PFSK-1 (cell line): ENCODE results near the gene MOV10L1.

ENCODE experiments used
- FOXP2 ChIP-seq: optimal IDR thresholded peaks from 2 replicates; pipeline ENCODE3; 2011; ENCODE audit warnings: borderline replicate concordance, control low read depth, inconsistent platforms; ENCODE audit not compliant: insufficient read depth; ENCODE audit errors: extremely low read length, extremely low read depth
- POLR2AphosphoS5 ChIP-seq: IDR thresholded peaks from 2 replicates; pipeline ENCODE4 v1.6.1; 2012; ENCODE audit warnings: low read depth, mild to moderate bottlenecking, control low read depth, low read length, moderate library complexity
- SIN3A ChIP-seq: IDR thresholded peaks from 2 replicates; pipeline ENCODE4 v1.6.1; 2012; ENCODE audit warnings: mild to moderate bottlenecking, low read length, moderate library complexity, borderline replicate concordance; ENCODE audit not compliant: insufficient read depth
- TAF1 ChIP-seq: IDR thresholded peaks from 2 replicates; pipeline ENCODE4 v1.6.1; 2012; ENCODE audit warnings: low read length, control low read depth, borderline replicate concordance; ENCODE audit not compliant: insufficient read depth
- TF ChIP-seq, protein P1 (sequence below), 2 experiments: IDR thresholded peaks; 2 replicates each; pipeline versions ENCODE4 v1.6.1 to v1.8.0; 2011 to 2012; ENCODE audit warnings: low read depth in 2 of 2, low read length in 2 of 2, control low read depth in 1 of 2, inconsistent platforms in 1 of 2, mild to moderate bottlenecking in 1 of 2, moderate library complexity in 1 of 2; ENCODE audit not compliant: insufficient read depth in 1 of 2

Gene MOV10L1

DNA sequence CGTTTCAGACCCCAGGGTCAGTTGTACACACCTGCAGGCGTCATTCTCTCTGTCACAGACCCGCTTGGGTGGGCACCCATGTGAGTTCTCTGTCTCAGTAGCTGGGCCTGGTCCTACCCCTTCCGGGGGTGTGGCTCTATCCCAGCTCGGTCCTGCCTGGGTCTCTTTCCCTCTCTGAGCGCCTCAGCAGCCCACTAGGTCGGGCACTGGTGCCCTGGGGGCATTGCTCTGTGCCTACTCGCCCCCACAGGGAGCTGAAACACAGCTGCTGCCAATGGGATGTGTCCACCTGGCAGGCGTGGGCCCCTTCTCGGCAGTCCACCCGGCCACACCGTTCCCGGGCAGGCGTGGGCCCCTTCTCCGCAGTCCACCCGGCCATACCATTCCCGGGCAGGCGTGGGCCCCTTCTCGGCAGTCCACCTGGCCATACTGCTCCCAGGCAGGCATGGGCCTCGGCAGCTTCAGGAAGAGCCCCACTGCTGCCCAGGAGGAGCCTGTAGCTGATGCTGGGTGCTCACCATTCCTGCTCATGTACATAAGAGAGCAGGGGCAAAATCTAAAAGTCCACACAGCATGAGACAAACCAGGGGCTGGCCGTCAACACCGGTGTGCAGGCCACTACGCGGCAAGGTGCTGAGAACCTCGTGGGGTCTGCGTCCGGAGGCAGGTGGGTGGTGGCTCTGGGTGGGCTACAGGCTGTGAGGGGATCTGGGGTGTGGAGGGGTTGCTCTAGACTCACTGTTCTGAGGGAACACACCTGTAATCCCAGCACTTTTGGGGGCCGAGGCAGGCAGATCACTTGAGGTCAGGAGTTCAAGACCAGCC lies 16.9 kb upstream of the MOV10L1 start:
- TF ChIP-seq, protein P1, sequence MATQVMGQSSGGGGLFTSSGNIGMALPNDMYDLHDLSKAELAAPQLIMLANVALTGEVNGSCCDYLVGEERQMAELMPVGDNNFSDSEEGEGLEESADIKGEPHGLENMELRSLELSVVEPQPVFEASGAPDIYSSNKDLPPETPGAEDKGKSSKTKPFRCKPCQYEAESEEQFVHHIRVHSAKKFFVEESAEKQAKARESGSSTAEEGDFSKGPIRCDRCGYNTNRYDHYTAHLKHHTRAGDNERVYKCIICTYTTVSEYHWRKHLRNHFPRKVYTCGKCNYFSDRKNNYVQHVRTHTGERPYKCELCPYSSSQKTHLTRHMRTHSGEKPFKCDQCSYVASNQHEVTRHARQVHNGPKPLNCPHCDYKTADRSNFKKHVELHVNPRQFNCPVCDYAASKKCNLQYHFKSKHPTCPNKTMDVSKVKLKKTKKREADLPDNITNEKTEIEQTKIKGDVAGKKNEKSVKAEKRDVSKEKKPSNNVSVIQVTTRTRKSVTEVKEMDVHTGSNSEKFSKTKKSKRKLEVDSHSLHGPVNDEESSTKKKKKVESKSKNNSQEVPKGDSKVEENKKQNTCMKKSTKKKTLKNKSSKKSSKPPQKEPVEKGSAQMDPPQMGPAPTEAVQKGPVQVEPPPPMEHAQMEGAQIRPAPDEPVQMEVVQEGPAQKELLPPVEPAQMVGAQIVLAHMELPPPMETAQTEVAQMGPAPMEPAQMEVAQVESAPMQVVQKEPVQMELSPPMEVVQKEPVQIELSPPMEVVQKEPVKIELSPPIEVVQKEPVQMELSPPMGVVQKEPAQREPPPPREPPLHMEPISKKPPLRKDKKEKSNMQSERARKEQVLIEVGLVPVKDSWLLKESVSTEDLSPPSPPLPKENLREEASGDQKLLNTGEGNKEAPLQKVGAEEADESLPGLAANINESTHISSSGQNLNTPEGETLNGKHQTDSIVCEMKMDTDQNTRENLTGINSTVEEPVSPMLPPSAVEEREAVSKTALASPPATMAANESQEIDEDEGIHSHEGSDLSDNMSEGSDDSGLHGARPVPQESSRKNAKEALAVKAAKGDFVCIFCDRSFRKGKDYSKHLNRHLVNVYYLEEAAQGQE (IDR thresholded peaks at IDR 0.05; ENCODE audit: insufficient read depth in 1 of 2, low read depth in 2 of 2, low read length in 2 of 2): no peak
- TF ChIP-seq POLR2AphosphoS5 (no peak), TAF1 (no peak), SIN3A (no peak), FOXP2 (no peak)

DNA sequence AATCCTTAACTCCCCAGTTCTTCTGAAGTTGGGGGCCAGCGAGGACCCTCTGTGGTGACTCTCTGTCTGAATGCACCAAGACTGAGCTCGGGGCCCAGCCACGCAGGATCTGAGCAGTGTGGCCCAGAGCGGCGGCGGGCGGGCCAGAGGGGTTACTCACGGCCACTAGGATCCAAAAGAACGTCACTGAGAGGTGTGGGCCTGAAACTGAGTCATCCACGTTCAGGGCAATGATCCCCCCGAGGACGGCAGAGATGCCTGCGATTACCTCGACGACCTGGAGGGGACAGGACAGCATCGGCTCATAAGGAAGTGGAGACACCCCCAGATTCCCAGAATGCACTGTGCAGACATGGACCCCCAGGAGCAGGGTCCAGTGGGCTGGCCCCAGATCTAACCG lies 15.8 kb upstream of the MOV10L1 start:
- TF ChIP-seq, protein P1 (IDR thresholded peaks at IDR 0.05; ENCODE audit: insufficient read depth in 1 of 2, low read depth in 2 of 2, low read length in 2 of 2): no peak

DNA sequence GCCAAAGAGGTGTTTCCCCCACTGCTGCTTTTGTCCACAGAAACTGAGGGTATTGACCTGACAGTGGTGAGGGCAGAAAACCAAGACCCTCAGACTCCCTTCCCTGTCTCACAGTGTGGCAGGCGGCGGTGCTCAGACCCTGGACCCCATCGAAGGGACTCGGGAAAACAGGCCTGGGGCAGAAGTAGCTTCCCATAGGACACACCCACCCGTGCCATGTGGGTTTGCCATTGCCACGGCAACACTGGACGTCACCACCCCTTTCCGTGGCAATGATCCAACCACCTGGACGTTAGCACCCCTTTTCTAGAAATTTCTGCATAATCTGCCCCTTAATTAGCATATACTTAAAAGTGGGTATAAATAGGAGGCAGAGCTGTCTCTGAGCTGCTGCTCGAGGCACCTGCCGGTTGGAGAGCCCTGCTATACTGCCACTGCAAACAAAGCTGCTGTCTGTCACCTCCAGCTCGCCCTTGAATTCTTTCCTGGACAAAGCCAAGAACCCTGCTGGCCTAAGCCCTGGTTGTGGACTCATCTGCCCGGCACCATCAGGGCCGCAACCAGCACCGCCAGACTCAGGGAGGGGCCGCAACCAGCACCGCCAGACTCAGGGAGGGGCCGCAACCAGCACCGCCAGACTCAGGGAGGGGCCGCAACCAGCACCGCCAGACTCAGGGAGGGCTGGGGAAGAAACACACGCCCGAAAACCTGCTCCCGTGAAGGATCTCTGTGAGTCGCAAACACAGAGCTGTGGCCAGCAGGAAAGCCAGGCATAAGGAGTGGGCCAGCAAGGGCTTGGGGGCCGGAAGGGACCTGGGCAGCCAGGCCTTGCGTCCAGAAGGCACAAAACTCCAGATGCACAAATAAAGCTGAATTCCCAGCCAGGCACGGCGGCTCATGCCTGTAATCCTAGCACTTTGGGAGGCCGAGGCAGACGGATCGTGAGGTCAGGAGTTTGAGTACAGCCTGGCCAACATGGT lies 15.0 kb upstream of the MOV10L1 start:
- TF ChIP-seq TAF1 (no peak), POLR2AphosphoS5 (no peak), SIN3A (no peak), FOXP2 (no peak)
- TF ChIP-seq, protein P1 (IDR thresholded peaks at IDR 0.05; ENCODE audit: insufficient read depth in 1 of 2, low read depth in 2 of 2, low read length in 2 of 2): no peak

DNA sequence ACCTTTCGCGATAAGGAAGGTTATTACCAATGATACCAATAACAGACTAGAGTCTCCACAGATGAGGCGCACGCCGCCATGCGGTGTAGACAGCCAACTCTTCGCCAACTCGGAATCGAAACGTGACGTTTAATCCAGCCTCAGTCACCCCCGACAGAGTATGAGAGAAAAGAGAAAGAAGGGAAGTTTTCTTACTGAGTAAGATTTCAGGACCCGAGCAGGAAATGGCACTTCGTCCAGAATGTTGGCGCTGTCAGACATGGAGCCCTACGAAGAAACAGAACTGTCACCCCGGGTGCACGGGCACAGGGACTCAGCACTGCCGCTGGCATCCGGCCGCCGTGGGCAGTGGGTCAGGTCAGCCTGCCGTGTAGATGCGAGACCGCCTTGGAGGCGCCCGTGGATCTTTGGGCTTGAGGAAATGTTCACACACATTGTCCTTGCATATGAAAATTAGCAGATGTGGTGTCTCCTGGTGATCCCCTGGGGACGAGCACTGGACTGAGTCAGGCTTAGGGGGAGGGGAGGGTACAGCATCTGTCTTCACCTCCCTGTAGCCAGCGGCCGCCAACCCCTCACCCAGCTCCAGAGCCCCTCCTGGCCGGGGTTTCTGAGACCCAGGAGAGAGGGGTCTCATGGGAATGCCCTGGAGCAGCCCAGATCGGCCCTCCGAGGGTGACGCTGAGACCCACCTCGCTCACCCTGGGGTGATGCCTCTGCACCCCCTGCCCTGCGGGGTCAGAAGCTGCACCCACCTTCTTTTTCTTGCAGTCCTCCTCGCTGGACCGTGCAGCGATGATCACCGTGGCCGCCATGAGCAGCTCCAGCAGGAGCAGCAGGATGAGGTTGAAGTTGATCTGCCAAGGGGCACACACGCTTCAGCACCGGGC lies 12.9 kb upstream of the MOV10L1 start:
- TF ChIP-seq, protein P1 (IDR thresholded peaks at IDR 0.05; ENCODE audit: insufficient read depth in 1 of 2, low read depth in 2 of 2, low read length in 2 of 2): no peak
- TF ChIP-seq POLR2AphosphoS5 (no peak), SIN3A (no peak), TAF1 (no peak), FOXP2 (no peak)
